ENCODE data around the gene CD177. TPM values are rescaled to one million over a fixed set of nuclear protein-coding genes. Genes with fewer than 3 reads are reported as not detected.
"Not testable (repeated sequence)": the region's sequence is repeated elsewhere in the genome, so short reads cannot be mapped to it uniquely, and the experiment has no call there.

Gene CD177
- total RNA-seq, 1 experiment from 2014 or later = 0.21 TPM

DNA sequence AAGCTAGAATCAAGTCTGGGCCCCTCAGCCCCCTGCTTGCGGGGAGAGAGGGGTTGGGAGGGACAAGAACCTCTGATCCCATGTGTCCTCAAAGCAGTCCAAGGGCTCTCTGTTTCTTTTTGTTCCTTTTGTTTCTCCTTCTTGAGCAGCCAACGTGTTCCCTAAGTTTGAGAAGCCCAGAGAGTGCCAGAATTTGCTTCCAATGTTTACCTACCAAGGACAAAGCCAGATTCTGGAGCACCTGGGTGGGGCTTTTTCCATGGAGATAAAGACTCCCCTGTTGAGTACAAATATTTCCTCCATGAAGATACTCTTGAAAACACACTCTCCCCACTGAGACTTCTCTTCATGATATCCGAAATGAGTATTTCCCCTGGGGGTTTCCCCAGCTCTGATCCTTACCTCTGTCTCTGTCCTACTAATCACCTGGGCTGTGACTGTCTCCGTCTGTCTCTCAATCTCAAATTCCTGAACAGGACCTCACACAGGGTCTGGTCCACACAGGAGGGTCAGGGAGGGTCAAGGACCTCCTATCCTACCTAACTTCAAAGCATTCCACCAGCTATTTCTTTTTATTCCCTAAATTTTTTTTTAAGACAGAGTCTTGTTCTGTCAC, 27.4 kb downstream of the CD177 start:
- DNase-seq (ENCODE audit: low spot score) = no peak

DNA sequence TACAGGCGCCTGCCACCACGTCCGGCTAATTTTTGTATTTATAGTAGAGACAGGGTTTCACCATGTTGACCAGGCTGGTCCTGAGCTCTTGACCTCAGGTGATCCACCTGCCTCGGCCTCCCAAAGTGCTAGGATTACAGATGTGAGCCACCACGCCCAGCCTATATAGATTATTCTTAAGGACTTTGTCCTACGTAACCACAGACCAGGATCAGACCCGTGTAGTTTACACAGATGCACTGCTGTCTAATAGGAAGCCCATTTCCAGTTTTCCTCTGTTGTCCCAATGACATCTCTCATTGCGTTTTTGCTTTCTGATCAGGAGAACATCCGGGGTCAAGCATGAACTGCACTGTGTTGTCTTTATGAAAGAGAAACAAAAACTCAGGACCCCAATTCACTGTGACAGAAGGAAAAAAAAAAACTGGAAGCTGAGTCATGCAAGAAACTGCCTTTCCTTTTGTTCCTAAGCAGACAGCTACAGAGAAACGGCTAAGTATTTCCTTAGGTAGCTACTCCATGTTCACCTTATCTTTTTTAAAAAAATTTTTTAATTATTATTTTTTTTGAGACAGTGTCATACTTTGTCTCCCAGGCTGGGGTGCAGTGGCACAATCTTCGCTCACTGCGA, 29.2 kb downstream of the CD177 start:
- DNase-seq (ENCODE audit: low spot score) = not testable (repeated sequence)

DNA sequence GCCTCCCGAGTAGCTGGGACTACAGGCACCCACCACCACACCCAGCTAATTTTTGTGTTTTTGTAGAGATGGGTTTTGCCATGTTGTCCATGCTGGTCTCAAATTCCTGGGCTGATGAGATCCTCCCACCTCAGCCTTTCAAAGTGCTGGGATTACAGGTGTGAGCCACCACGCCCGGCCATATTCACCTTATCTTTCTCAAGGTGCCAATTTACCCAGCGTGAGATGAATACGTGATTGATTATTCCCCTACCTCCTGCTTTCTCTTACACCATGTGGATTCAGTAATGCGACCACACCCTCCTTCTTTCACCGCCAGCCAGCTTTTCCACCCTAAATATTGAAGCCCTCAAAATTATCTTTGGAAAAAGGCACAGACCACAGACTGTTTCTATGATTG, 29.8 kb downstream of the CD177 start:
- DNase-seq (ENCODE audit: low spot score) = not testable (repeated sequence)

DNA sequence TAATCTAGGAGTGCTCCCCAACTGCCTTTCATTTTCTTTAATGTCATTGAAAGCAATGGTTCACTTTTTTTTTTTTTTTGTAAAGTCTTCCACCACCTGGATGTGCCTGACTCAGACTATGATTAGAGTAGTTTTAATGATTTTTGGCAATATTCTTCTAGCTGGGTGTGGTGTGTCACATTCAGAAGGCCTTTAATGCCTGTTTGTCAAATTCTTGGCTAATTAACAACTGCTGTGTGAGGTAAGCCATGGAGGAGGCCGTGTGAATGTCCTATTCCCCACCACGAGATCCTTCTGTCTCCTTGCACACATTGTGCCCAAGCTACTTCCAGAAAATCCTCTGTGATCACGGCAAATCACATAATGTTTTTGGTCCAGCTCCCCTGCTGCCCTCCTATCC, 30.3 kb downstream of the CD177 start:
- DNase-seq (ENCODE audit: low spot score) = not testable (repeated sequence)

DNA sequence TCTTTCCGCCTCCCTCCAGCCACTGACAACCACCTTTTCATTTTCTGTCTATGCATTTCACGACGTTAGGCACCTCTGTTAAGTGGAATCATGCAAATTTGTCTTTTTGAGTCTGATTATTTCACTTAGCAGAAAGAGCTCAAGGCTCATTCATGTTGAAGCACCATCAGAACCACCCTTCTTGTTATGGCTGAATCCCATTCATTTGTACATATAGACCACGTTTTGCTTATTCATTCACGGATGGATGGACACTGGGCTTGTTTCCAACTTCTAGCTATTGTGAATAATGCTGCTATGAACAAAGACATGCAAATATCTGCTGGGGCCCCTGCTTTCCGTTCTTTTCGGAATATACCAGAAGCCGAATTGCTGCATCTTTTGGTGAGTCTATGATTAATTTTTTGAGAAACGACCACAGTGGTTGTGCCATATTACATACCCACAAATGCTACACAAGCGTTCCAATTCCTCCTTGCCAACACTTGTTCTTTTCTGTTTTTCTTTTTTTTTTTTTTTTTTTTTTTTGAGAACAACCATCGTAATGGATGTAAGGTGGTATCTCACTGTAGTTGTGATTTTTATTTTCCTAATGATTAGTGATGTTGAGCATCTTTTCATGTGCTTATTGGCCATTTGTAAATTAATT, 37.5 kb downstream of the CD177 start:
- DNase-seq (ENCODE audit: low spot score) = not testable (repeated sequence)

DNA sequence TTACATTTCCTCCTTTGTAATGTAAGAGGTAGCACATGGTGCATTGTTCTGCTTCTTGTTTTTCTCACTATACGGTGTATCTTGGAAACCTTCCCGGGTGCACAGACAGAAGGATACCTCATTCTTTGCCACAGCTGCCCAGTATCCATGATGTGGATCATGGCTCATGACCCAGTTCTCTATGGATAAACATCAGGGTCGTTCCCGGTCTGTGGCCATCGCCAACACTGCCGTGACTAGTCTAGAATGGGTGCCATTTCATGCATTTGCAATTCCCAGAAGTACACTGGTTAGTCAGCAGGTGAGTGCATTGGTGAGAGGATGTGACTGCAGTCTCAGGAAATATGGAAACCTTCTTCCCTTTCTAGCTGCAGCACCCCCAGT, 38.1 kb downstream of the CD177 start:
- not testable (repeated sequence) for DNase-seq (ENCODE audit: low spot score)

DNA sequence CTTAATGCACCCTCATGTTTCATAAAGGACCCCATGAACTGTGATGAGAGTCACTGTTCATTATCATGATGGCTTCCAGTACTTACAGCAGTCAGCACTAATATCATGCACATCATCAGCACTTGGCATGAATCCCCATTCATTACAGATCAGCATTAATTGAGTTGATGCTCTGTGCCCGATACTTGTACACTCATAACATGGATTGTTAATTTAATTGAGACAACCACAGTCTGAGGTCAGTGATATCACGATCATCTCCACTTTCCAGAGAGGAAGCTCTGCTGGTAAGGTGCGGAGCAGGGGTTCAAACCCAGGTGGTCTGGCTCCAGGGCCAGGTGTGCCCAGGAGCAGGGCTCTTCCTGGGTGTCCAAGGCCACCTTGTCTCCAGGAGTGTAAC, 40.0 kb downstream of the CD177 start:
- DNase-seq (ENCODE audit: low spot score) = not testable (repeated sequence)

DNA sequence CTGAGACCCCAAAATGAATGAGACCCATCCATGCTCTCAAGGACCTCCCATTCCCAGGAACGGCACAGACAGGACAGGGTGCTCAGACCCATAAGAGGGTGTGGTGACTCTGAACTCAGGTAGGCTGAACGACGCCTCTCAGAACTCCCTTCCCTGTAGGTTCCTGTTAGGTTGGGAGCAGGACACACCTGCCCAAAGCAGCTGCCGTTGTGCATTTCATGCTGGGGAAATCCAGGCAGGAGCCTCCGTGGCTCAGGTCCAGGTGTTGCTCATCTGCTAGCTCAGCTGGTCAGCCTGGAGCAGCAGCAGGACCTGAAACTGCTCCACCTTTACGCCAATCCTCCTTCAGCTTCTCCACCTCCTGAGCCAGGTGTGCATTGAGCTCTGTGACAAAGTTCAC, 42.1 kb downstream of the CD177 start:
- DNase-seq (ENCODE audit: low spot score) = no peak

DNA sequence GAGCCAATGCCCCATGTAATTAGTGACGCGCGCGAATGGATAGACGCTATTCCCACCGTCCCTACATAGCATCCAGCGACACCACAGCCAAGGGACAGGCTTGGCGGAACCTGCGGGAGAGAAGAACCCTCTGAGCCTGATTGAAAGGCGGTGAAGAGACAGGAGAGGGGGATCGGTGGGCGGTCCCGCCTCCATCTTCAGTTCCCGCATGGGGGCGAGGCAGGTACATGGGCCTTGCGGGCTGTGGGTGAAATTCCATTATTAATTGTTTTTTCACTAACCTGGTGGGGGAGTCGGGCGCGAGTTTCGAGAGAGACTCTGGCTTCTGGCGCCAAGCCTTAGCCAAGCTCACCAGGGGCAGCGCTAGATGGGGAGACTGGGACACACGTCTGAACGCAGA, 52.8 kb downstream of the CD177 start:
- no peak for DNase-seq (ENCODE audit: low spot score)

DNA sequence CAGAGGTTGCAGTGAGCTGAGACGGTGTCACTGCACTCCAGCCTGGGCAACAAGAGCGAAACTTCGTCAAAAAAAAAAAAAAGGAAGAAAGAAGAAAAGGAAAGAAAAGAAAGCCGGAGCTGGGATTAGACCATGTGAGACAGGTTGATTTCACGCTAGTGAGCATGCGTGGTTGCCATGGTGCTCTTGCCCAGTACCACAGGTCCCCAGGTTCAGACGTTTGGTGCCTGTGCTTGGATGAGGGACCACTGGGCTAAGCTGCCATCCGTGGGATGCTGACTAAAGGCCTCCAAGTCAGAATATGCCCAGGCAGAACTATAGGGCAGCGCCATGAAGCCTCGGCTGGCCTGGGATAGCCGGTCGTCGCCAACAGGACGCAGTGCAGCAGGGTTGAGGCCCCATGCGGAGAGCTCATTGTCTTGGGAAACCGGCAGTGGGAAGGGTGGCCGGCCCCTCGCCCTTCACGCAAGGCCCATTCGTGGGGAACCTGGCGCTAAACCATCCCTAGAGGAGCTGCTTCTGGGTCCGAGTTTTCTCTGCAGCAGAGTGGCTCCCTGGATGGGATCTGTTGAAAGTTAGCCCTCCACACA, 54.0 kb downstream of the CD177 start:
- no peak for DNase-seq (ENCODE audit: low spot score)

DNA sequence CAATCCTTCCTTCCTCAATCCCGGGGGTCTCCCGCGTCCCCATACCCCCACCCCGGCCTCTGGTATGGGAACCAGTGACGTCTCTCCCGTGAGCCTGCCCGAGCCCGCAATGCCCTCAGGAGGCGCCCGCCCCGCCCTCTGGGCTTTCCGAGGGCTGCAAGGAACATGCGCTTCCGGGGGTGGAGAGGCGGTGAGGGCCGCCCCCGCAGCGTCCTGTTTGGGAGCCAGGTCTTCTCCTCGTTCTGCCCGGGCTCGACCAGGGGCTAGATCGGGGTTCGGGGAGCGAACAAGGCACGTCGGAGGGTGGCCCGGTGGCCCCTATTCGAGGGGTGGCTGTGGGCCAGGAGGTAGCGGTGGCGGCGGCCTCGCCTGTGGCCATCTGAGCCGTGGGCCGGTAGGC, 54.6 kb downstream of the CD177 start:
- DNase-seq (ENCODE audit: low spot score) = no peak

DNA sequence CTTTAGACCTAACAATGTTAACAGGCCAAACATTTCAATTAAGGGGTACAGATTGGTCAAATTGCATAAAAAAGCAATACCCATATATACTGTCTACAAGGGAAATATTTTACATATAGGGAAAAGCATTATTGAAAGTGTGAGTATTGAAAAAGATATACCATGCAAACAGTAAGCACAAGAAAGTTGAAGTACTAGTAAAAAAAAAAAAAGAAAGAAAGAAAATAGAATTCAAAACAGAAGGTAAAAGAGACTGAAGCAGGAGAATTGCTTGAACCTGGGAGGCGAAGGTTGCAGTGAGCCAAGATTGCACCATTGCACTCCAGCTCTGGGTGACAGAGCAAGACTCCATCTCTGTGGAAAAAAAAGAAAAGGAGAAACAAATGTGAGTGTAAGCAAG, 55.9 kb downstream of the CD177 start:
- DNase-seq (ENCODE audit: low spot score) = no peak

DNA sequence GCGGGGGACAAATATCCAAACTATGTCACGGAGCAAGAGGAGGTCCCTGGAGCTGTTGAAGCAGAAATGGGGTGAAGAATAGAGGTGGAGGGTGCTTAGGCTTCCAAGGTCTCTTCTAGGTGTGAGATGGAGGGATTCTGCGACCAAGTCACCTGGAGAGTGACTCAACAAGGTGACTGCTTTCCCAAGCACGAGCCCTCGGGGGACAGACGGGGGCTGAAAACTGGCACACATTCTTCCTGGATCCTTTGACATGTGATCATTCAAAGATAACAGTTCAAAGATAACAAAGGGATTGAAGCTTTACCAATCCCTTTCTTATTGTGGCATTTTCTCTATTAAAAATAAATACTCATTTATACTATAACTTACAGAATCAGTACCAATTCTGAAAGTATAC, 59.0 kb downstream of the CD177 start:
- no peak for DNase-seq (ENCODE audit: low spot score)

Other genes with a start within 250 kb of the CD177 start
- 2.6 and 4.7 TPM in 2 replicates for gene PSG5, start 167.2 kb upstream of the CD177 start, total RNA-seq (2014; rRNA removed; shearing (Covaris generic))
- gene PSG4, start 148.0 kb upstream of the CD177 start, total RNA-seq (2014; rRNA removed; shearing (Covaris generic)) = 4.6 and 6.8 TPM in 2 replicates
- gene PSG9, start 84.2 kb upstream of the CD177 start, total RNA-seq (2014; rRNA removed; shearing (Covaris generic)) = 0.55 and 0.93 TPM in 2 replicates
- gene TEX101, start 61.2 kb downstream of the CD177 start, total RNA-seq (2014; rRNA removed; shearing (Covaris generic)) = not detected in 2 replicates
- gene LYPD3, start 111.9 kb downstream of the CD177 start, total RNA-seq (2014; rRNA removed; shearing (Covaris generic)) = 0.17 and 0.29 TPM in 2 replicates
- 1.3 and 2.1 TPM in 2 replicates for gene PHLDB3, start 151.1 kb downstream of the CD177 start, total RNA-seq (2014; rRNA removed; shearing (Covaris generic))
- gene ETHE1, start 173.5 kb downstream of the CD177 start, total RNA-seq (2014; rRNA removed; shearing (Covaris generic)) = 33.6 and 50.4 TPM in 2 replicates
- not detected in 2 replicates for gene ZNF575, start 179.5 kb downstream of the CD177 start, total RNA-seq (2014; rRNA removed; shearing (Covaris generic))
- 29.2 and 31.0 TPM in 2 replicates for gene XRCC1, start 221.8 kb downstream of the CD177 start, total RNA-seq (2014; rRNA removed; shearing (Covaris generic))
- not detected in 2 replicates for gene PINLYP, start 222.1 kb downstream of the CD177 start, total RNA-seq (2014; rRNA removed; shearing (Covaris generic))
- 20.6 and 22.4 TPM in 2 replicates for gene IRGQ, start 242.4 kb downstream of the CD177 start, total RNA-seq (2014; rRNA removed; shearing (Covaris generic))
- 12.5 and 17.7 TPM in 2 replicates for gene ZNF576, start 242.9 kb downstream of the CD177 start, total RNA-seq (2014; rRNA removed; shearing (Covaris generic))

All from H4 (cell line).